Panc1 (cell line): ENCODE results near the gene PDZD8. TPM values are rescaled to one million over a fixed set of nuclear protein-coding genes. Genes with fewer than 3 reads are reported as not detected.
"Not testable (repeated sequence)": the region's sequence is repeated elsewhere in the genome, so short reads cannot be mapped to it uniquely, and the experiment has no call there.

Experiments
- ATAC-seq: fragments of 200-7000 bp; cut with Tn5 transposase; 2 replicates; pipeline ENCODE4 v1.9.1; 2020; ENCODE audit warnings: mild to moderate bottlenecking, moderate library complexity
- BruUV-seq: library from RNA; stranded (reverse); fragments of 400-500 nt; replicated peaks from 2 replicates; lab custom pipeline; 2021; lab: Mats Ljungman, UMichigan
- CTCF ChIA-PET: fragments of 300-600 bp; sonication (Branson Sonifier 250); formaldehyde crosslinking; loops from one replicate; lab custom pipeline; 2022; ENCODE audit warnings: antibody characterized with exemption; lab: Charles Lee
- POLR2A ChIA-PET: fragments of 300-600 bp; sonication (Branson Sonifier 250); formaldehyde crosslinking; loops from one replicate; lab custom pipeline; 2022; ENCODE audit warnings: antibody characterized with exemption; lab: Charles Lee
- DNase-seq: peaks from one replicate; pipeline ENCODE4 v3.0.0-alpha.2; 2010; ENCODE audit warnings: low read depth, low spot score
- H3K27ac ChIP-seq: 2 replicates; pipeline ENCODE4 v1.5.1; 2011; ENCODE audit warnings: mild to moderate bottlenecking, low read length, inconsistent platforms
- H3K27me3 ChIP-seq: fragments of 200-500 bp; sonication (Bioruptor generic); 2 replicates; pipeline ENCODE4 v1.6.0; 2014; ENCODE audit warnings: low read length, inconsistent platforms; ENCODE audit not compliant: control insufficient read depth, insufficient read depth
- H3K36me3 ChIP-seq: fragments of 200-500 bp; sonication (Bioruptor generic); 2 replicates; pipeline ENCODE4 v1.5.1; 2014; ENCODE audit warnings: inconsistent platforms, mild to moderate bottlenecking, low read length, moderate library complexity; ENCODE audit not compliant: control insufficient read depth, insufficient read depth
- H3K4me1 ChIP-seq: 2 replicates; pipeline ENCODE4 v1.5.1; 2011; ENCODE audit warnings: inconsistent platforms, mild to moderate bottlenecking, low read length, moderate library complexity; ENCODE audit not compliant: control insufficient read depth, insufficient read depth
- H3K4me3 ChIP-seq, 2 experiments: 2 replicates each; pipeline ENCODE4 v1.5.1; 2011 to 2012; ENCODE audit warnings: low read depth in 2 of 2, low read length in 2 of 2, mild to moderate bottlenecking in 2 of 2, inconsistent platforms in 1 of 2, moderate library complexity in 1 of 2
- H3K9me3 ChIP-seq: fragments of 200-500 bp; sonication (Bioruptor generic); 2 replicates; pipeline ENCODE4 v1.5.1; 2014; ENCODE audit warnings: low read depth, mild to moderate bottlenecking, inconsistent platforms, low read length, moderate library complexity; ENCODE audit not compliant: control insufficient read depth, insufficient read depth
- CTCF ChIP-seq: fragments of 450-650 bp; IDR thresholded peaks from 2 replicates; pipeline ENCODE4 v1.5.1; 2017; ENCODE audit warnings: mild to moderate bottlenecking
- POLR2AphosphoS5 ChIP-seq: IDR thresholded peaks from 2 replicates; pipeline ENCODE4 v1.6.1; 2012; ENCODE audit warnings: mild to moderate bottlenecking, low read depth, low read length, moderate library complexity
- REST ChIP-seq, 2 experiments: IDR thresholded peaks; 2 replicates each; pipeline ENCODE4 v1.6.1; 2011 to 2012; ENCODE audit warnings: low read depth in 2 of 2, control low read depth in 1 of 2, low read length in 1 of 2, mild to moderate bottlenecking in 1 of 2, moderate library complexity in 1 of 2; ENCODE audit not compliant: insufficient read depth in 1 of 2
- SIN3A ChIP-seq: IDR thresholded peaks from 2 replicates; pipeline ENCODE4 v1.6.1; 2012; ENCODE audit warnings: low read depth, mild to moderate bottlenecking, low read length, moderate library complexity, borderline replicate concordance; ENCODE audit not compliant: insufficient read depth
- TCF7L2 ChIP-seq: IDR thresholded peaks from 2 replicates; pipeline ENCODE4 v1.6.1; 2011; ENCODE audit warnings: mild to moderate bottlenecking, low read depth, low read length, inconsistent platforms
- in situ Hi-C: cut with HindIII; loops from 2 replicates; pipeline ENCODE4 v1.10.0; 2016; ENCODE audit warnings: low sequenced_read_pairs, low pct_unique_long_range_greater_than_20kb
- intact Hi-C: fragments of 100-400 bp; cut with micrococcal nuclease; formaldehyde crosslinking; loops from one replicate; pipeline ENCODE4 v1.10.0; 2022; ENCODE audit not compliant: unreplicated experiment
- total RNA-seq: library from RNA; stranded (reverse); gene quantifications from one replicate; pipeline ENCODE4 v1.2.1, GENCODE V29; 2021; ENCODE audit not compliant: unreplicated experiment

PDZD8 gene
- total RNA-seq, 1 experiment from 2014 or later, result 44.7 TPM

GRCh38 chr10:117237401-117237991 lies 137.7 kb downstream of the PDZD8 start:
- no peak for DNase-seq
- BruUV-seq, result no TSS peak

GRCh38 chr10:117230107-117230506 lies 145.1 kb downstream of the PDZD8 start:
- H3K4me1 ChIP-seq, POLR2A ChIA-PET, intact Hi-C loops, H3K4me3 ChIP-seq, H3K9me3 ChIP-seq, in situ Hi-C loops, DNase-seq, CTCF ChIA-PET, ATAC-seq, H3K36me3 ChIP-seq, H3K27ac ChIP-seq, BruUV-seq: not testable (repeated sequence)
- H3K27me3 ChIP-seq, result peaks cover 34% of the 10 kb centered on the region

More at GRCh38 chr10:117237401-117237991, 137.7 kb downstream of the PDZD8 start:
- in situ Hi-C loops, result no loop called here
- H3K27ac ChIP-seq, result no peak overlapping the region
- no peak for TF ChIP-seq POLR2AphosphoS5
- TF ChIP-seq REST (IDR thresholded peaks at IDR 0.05; ENCODE audit: insufficient read depth in 1 of 2, low read depth in 2 of 2, low read length in 1 of 2), result no peak
- TF ChIP-seq TCF7L2, result no peak
- no peak for TF ChIP-seq CTCF
- no peak for TF ChIP-seq SIN3A
- POLR2A ChIA-PET, result no interaction called here
- no peak for ATAC-seq
- no peaks in the 10 kb centered on the region for H3K9me3 ChIP-seq
- H3K4me3 ChIP-seq, result no peak overlapping the region
- intact Hi-C loops, result no loop called here
- peaks cover 11% of the 10 kb centered on the region for H3K27me3 ChIP-seq
- CTCF ChIA-PET, result no interaction called here
- no peaks in the 10 kb centered on the region for H3K4me1 ChIP-seq
- no peaks in the 10 kb centered on the region for H3K36me3 ChIP-seq

GRCh38 chr10:117228210-117228609 lies 147.0 kb downstream of the PDZD8 start:
- in situ Hi-C loops, result no loop called here
- Histone ChIP-seq H3K4me3 (no peak overlapping the region), H3K9me3 (no peaks in the 10 kb centered on the region), H3K27me3 (peaks cover 29% of the 10 kb centered on the region), H3K36me3 (no peaks in the 10 kb centered on the region), H3K27ac (no peak overlapping the region), H3K4me1 (no peaks in the 10 kb centered on the region)
- BruUV-seq, result no TSS peak
- DNase-seq (no peak), ATAC-seq (no peak)
- intact Hi-C loops, result no loop called here
- POLR2A ChIA-PET, result no interaction called here
- TF ChIP-seq REST (IDR thresholded peaks at IDR 0.05; ENCODE audit: insufficient read depth in 1 of 2, low read depth in 2 of 2, low read length in 1 of 2) (no peak), TCF7L2 (no peak), CTCF (no peak), SIN3A (no peak), POLR2AphosphoS5 (no peak)
- CTCF ChIA-PET, result no interaction called here
